Measurements from ENCODE around the gene PCDHAC2. TPM values are rescaled to one million over a fixed set of nuclear protein-coding genes. Genes with fewer than 3 reads are reported as not detected.

Gene PCDHAC2
- total and polyA plus RNA-seq, 2 of the 13 experiments (the other 11 are each of a cell fraction or from before 2014, with no cell fraction given), result not detected

DNA sequence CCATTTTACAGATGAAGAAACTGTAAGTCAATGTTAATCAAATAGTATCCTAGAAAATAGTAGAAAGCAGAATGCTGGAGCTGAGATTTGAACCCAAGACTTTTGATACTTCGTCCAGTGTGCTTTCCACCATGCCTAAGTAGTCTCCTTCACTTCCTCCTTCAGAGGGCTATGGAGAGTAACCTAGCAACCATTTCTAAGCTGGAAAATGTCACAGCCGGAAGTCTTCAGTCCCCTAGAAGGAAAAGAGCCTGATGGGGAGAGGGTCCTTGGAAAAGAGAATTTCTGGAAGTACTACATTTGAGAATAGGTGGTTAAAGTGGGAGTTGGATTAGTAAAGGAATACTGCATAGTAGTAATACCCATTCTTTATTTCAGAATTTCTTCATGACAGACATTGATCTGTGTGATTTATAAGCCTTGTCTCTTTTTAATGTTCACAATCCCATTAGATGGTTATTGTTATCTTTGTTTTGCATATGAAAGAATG lies 32.7 kb downstream of the PCDHAC2 start:
- H2AFZ ChIP-seq (ENCODE audit: low read length), result no peak overlapping the region
- H3K9me3 ChIP-seq (ENCODE audit: low read length), result no peaks in the 10 kb centered on the region
- BruUV-seq (replicated peaks), result no TSS peak
- H3K4me2 ChIP-seq (ENCODE audit: low read depth, low read length), result no peak overlapping the region
- no peak overlapping the region for H3K9ac ChIP-seq (ENCODE audit: insufficient read depth, low read depth, low read length)
- WGBS (ENCODE audit: low lambda C conversion rate), result 3% methylated on average over 2 of the region's 2 CpGs
- ATAC-seq, result no peak
- no peaks in the 10 kb centered on the region for H4K20me1 ChIP-seq (ENCODE audit: insufficient read depth, low read length)
- no peaks in the 10 kb centered on the region for H3K79me2 ChIP-seq (ENCODE audit: insufficient read depth, low read length)
- ChIA-PET CTCF (ENCODE audit: low intra/inter-chr PET ratio, low total read pairs) (no interaction called here), POLR2A (no interaction called here)
- in situ Hi-C loops (cut with HindIII; ENCODE audit: extremely low pct_ligation_motif_present, low pct_unique_long_range_greater_than_20kb), result no loop called here
- DNase-seq (ENCODE audit: low spot score), result no peak
- H3K27me3 ChIP-seq (ENCODE audit: control insufficient read depth in 1 of 2, insufficient read depth in 2 of 2, low read length in 2 of 2), result peaks cover 1 to 6% of the 10 kb centered on the region in 2 experiments; a peak in 1 of 5 replicates
- H3K36me3 ChIP-seq (replicated peaks in 1 of 2; ENCODE audit: control insufficient read depth in 1 of 2, insufficient read depth in 2 of 2, low read length in 2 of 2), result no peaks in the 10 kb centered on the region
- TF ChIP-seq ZNF292 (CRISPR knock-in tag; IDR thresholded peaks at IDR 0.05; ENCODE audit: borderline replicate concordance, low read depth) (no peak), ZNF672 (CRISPR knock-in tag; IDR thresholded peaks at IDR 0.05) (no peak), TBP (CRISPR knock-in tag; IDR thresholded peaks at IDR 0.05) (no peak), NFKB2 (CRISPR knock-in tag; IDR thresholded peaks at IDR 0.05; ENCODE audit: borderline replicate concordance) (no peak), YY1 (IDR thresholded peaks at IDR 0.05; ENCODE audit: insufficient read depth, insufficient replicate concordance, low read depth, low read length) (no peak), ZNF263 (CRISPR knock-in tag; IDR thresholded peaks at IDR 0.05) (no peak), ZNF792 (CRISPR knock-in tag; IDR thresholded peaks at IDR 0.05) (no peak)
- H3K4me3 ChIP-seq (replicated peaks in 1 of 3; ENCODE audit: insufficient read depth in 1 of 3, low read depth in 2 of 3, low read length in 3 of 3), result no peak overlapping the region
- no peak overlapping the region for H3K27ac ChIP-seq (ENCODE audit: extremely low read length, insufficient read depth, low read length)
- FAIRE-seq, result no peak
- H3K4me1 ChIP-seq (ENCODE audit: insufficient read depth, low read length), result no peaks in the 10 kb centered on the region
- intact Hi-C loops (cut with micrococcal nuclease; ENCODE audit: unreplicated experiment), result no loop called here

DNA sequence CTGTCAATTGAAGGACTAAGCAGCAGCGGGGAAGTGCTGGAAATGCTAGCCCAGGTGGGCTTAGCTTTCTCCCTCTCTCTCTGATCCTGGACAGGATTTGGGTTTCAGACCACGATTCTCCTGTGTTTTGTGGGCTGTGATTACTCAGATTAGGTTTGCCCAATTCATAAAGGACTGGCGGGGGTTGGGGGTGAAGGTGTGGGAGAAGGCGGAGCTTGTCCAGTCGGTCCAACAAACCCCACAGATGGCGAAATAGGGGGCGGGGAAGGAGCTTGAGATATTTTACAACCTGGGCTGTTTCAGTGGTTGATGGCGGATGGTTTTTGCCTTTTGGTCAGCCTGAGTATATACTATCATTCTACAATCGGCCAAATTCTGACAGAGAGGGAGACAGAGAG lies 35.2 kb downstream of the PCDHAC2 start:
- H3K4me2 ChIP-seq (ENCODE audit: low read depth, low read length), result no peak overlapping the region
- no peaks in the 10 kb centered on the region for H3K9me3 ChIP-seq (ENCODE audit: low read length)
- ATAC-seq, result no peak
- FAIRE-seq, result no peak
- no peaks in the 10 kb centered on the region for H3K79me2 ChIP-seq (ENCODE audit: insufficient read depth, low read length)
- CTCF ChIA-PET (ENCODE audit: low intra/inter-chr PET ratio, low total read pairs), result no interaction called here
- no peak overlapping the region for H3K27ac ChIP-seq (ENCODE audit: extremely low read length, insufficient read depth, low read length)
- H3K4me1 ChIP-seq (ENCODE audit: insufficient read depth, low read length), result no peaks in the 10 kb centered on the region
- peaks cover 1 to 6% of the 10 kb centered on the region in 2 experiments; a peak in 1 of 5 replicates for H3K27me3 ChIP-seq (ENCODE audit: control insufficient read depth in 1 of 2, insufficient read depth in 2 of 2, low read length in 2 of 2)
- intact Hi-C loops (cut with micrococcal nuclease; ENCODE audit: unreplicated experiment) (no loop called here), in situ Hi-C loops (cut with HindIII; ENCODE audit: extremely low pct_ligation_motif_present, low pct_unique_long_range_greater_than_20kb) (no loop called here)
- no peak overlapping the region for H3K9ac ChIP-seq (ENCODE audit: insufficient read depth, low read depth, low read length)
- no TSS peak for BruUV-seq (replicated peaks)
- no peaks in the 10 kb centered on the region for H3K36me3 ChIP-seq (replicated peaks in 1 of 2; ENCODE audit: control insufficient read depth in 1 of 2, insufficient read depth in 2 of 2, low read length in 2 of 2)
- H2AFZ ChIP-seq (ENCODE audit: low read length), result no peak overlapping the region
- no peak for TF ChIP-seq ZNF484 (CRISPR knock-in tag; IDR thresholded peaks at IDR 0.05; ENCODE audit: borderline replicate concordance, low read depth)
- no peak for TF ChIP-seq ZC3H13 (CRISPR knock-in tag; IDR thresholded peaks at IDR 0.05)
- TF ChIP-seq DNMT1 (CRISPR knock-in tag; IDR thresholded peaks at IDR 0.05), result no peak
- TF ChIP-seq ZNF207 (IDR thresholded peaks at IDR 0.05; ENCODE audit: borderline replicate concordance), result no peak
- TF ChIP-seq ZNF251 (CRISPR knock-in tag; IDR thresholded peaks at IDR 0.05), result no peak
- TF ChIP-seq AGO2 (optimal IDR thresholded peaks at IDR 0.05; ENCODE audit: low read depth, low read length), result no peak
- TF ChIP-seq, protein P1, sequence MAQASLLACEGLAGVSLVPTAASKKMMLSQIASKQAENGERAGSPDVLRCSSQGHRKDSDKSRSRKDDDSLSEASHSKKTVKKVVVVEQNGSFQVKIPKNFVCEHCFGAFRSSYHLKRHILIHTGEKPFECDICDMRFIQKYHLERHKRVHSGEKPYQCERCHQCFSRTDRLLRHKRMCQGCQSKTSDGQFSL (CRISPR knock-in tag; IDR thresholded peaks at IDR 0.05), result no peak
- no peak for TF ChIP-seq NPAS2 (CRISPR knock-in tag; IDR thresholded peaks at IDR 0.05; ENCODE audit: borderline replicate concordance)
- no peak for TF ChIP-seq TEAD2 (CRISPR knock-in tag; IDR thresholded peaks at IDR 0.05)
- POLR2A ChIA-PET, result no interaction called here
- no peaks in the 10 kb centered on the region for H4K20me1 ChIP-seq (ENCODE audit: insufficient read depth, low read length)
- no peak overlapping the region for H3K4me3 ChIP-seq (replicated peaks in 1 of 3; ENCODE audit: insufficient read depth in 1 of 3, low read depth in 2 of 3, low read length in 3 of 3)
- no peak for DNase-seq (ENCODE audit: low spot score)
- WGBS (ENCODE audit: low lambda C conversion rate), result 13% methylated on average over 9 of the region's 9 CpGs

Data from HepG2 (cell line).